ENCODE data around the gene CLCN2.

CLCN2 gene

GRCh38 chr3:184362668-184363546 is 1.5 kb upstream of the CLCN2 start:
- Histone ChIP-seq H2AFZ (ENCODE audit: low read depth) (peak overlapping the region; percentile 45), H3K27me3 (ENCODE audit: insufficient read depth, low read depth) (no peaks in the 10 kb centered on the region), H3K27ac (peak overlapping the region; percentile 74), H4K20me1 (ENCODE audit: insufficient read depth) (no peaks in the 10 kb centered on the region), H3K36me3 (ENCODE audit: insufficient read depth) (peaks cover 5% of the 10 kb centered on the region; the same call in 1 of the 2 replicates), H3K9ac (peak overlapping the region; percentile 49; the same call in 1 of the 2 replicates), H3K79me2 (ENCODE audit: insufficient read depth, low read depth) (peaks cover 19% of the 10 kb centered on the region), H3K4me1 (ENCODE audit: low read depth, poor library complexity, severe bottlenecking) (peaks cover 14% of the 10 kb centered on the region), H3K4me2 (peak overlapping the region; percentile 85), H3K4me3 (IDR thresholded peaks at IDR 0.05; ENCODE audit: insufficient read depth, low read depth, low read length) (peak overlapping the region; percentile 79)
- TF ChIP-seq, protein P1, sequence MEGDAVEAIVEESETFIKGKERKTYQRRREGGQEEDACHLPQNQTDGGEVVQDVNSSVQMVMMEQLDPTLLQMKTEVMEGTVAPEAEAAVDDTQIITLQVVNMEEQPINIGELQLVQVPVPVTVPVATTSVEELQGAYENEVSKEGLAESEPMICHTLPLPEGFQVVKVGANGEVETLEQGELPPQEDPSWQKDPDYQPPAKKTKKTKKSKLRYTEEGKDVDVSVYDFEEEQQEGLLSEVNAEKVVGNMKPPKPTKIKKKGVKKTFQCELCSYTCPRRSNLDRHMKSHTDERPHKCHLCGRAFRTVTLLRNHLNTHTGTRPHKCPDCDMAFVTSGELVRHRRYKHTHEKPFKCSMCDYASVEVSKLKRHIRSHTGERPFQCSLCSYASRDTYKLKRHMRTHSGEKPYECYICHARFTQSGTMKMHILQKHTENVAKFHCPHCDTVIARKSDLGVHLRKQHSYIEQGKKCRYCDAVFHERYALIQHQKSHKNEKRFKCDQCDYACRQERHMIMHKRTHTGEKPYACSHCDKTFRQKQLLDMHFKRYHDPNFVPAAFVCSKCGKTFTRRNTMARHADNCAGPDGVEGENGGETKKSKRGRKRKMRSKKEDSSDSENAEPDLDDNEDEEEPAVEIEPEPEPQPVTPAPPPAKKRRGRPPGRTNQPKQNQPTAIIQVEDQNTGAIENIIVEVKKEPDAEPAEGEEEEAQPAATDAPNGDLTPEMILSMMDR (conservative IDR thresholded peaks at IDR 0.05; ENCODE audit: low read depth, low read length), result no peak; the same call in none of the 2 replicates

- Histone ChIP-seq H3K9ac (peak overlapping the region; percentile 49), H3K4me1 (ENCODE audit: low read depth, poor library complexity, severe bottlenecking) (peaks cover 14% of the 10 kb centered on the region), H3K27ac (peak overlapping the region; percentile 74), H4K20me1 (ENCODE audit: insufficient read depth) (no peaks in the 10 kb centered on the region), H3K79me2 (ENCODE audit: insufficient read depth, low read depth) (peaks cover 19% of the 10 kb centered on the region), H2AFZ (ENCODE audit: low read depth) (peak overlapping the region; percentile 45), H3K4me2 (peak overlapping the region; percentile 45), H3K27me3 (ENCODE audit: insufficient read depth, low read depth) (no peaks in the 10 kb centered on the region), H3K4me3 (IDR thresholded peaks at IDR 0.05; ENCODE audit: insufficient read depth, low read depth, low read length) (no peak overlapping the region), H3K36me3 (ENCODE audit: insufficient read depth) (peaks cover 5% of the 10 kb centered on the region; the same call in 1 of the 2 replicates)
- TF ChIP-seq, protein P1 (conservative IDR thresholded peaks at IDR 0.05; ENCODE audit: low read depth, low read length), result no peak
These were observed 695 bp upstream of the CLCN2 start for GRCh38 chr3:184361932-184362667.

DNA sequence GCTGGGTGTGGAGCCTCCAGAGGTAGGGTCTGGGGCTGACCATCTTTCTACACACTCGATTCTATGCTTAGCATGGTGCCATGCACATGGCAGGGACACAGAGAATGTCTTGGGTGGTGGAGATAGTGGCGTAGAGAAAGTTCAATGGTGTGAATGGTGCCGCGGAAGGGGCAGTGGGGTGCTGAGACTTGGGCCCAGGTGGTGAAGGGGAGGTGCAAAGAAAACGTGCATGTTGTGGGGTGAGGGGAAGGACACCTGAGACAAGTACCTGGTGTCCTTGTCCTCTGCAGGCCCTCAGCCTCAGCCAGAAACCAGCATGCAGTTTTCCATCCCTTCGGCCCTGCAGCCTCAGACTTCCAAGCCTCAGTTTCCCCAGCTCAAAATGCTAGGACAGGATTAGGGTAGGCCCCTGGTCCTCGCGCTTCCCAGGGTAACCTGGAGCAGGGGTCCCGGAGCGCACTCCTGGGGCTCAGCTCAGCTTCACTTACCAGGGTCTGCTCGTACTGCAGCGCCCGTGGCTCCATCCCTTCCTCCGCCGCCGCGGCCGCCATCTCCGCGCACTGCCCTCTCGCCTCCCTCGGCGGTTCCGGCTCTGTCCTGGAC is 375 bp downstream of the CLCN2 start:
- Histone ChIP-seq H3K27ac (no peak overlapping the region; the same call in 1 of the 2 replicates), H3K36me3 (ENCODE audit: insufficient read depth) (peaks cover 5% of the 10 kb centered on the region; the same call in 1 of the 2 replicates), H3K9ac (peak overlapping the region; percentile 60; the same call in 1 of the 2 replicates), H4K20me1 (ENCODE audit: insufficient read depth) (no peaks in the 10 kb centered on the region), H3K27me3 (ENCODE audit: insufficient read depth, low read depth) (no peaks in the 10 kb centered on the region), H3K4me3 (IDR thresholded peaks at IDR 0.05; ENCODE audit: insufficient read depth, low read depth, low read length) (no peak overlapping the region), H3K4me2 (peak overlapping the region; percentile 85), H2AFZ (ENCODE audit: low read depth) (peak overlapping the region; percentile 45), H3K79me2 (ENCODE audit: insufficient read depth, low read depth) (peaks cover 19% of the 10 kb centered on the region), H3K4me1 (ENCODE audit: low read depth, poor library complexity, severe bottlenecking) (peaks cover 14% of the 10 kb centered on the region)
- TF ChIP-seq, protein P1 (conservative IDR thresholded peaks at IDR 0.05; ENCODE audit: low read depth, low read length), result no peak
